Panc1 (cell line): ENCODE results near the gene BRAF.
"Not testable (repeated sequence)": the region's sequence is repeated elsewhere in the genome, so short reads cannot be mapped to it uniquely, and the experiment has no call there.

Experiments
- POLR2AphosphoS5 ChIP-seq: IDR thresholded peaks from 2 replicates; pipeline ENCODE4 v1.6.1; 2012; ENCODE audit warnings: mild to moderate bottlenecking, low read depth, low read length, moderate library complexity
- SIN3A ChIP-seq: IDR thresholded peaks from 2 replicates; pipeline ENCODE4 v1.6.1; 2012; ENCODE audit warnings: low read depth, mild to moderate bottlenecking, low read length, moderate library complexity, borderline replicate concordance; ENCODE audit not compliant: insufficient read depth
- TF ChIP-seq, protein P1 (sequence below): fragments of 450-650 bp; IDR thresholded peaks from 2 replicates; pipeline ENCODE4 v1.5.1; 2017; ENCODE audit warnings: mild to moderate bottlenecking
- TF ChIP-seq, protein P2 (sequence below), 2 experiments: IDR thresholded peaks; 2 replicates each; pipeline ENCODE4 v1.6.1; 2011 to 2012; ENCODE audit warnings: low read depth in 2 of 2, control low read depth in 1 of 2, low read length in 1 of 2, mild to moderate bottlenecking in 1 of 2, moderate library complexity in 1 of 2; ENCODE audit not compliant: insufficient read depth in 1 of 2

DNA sequence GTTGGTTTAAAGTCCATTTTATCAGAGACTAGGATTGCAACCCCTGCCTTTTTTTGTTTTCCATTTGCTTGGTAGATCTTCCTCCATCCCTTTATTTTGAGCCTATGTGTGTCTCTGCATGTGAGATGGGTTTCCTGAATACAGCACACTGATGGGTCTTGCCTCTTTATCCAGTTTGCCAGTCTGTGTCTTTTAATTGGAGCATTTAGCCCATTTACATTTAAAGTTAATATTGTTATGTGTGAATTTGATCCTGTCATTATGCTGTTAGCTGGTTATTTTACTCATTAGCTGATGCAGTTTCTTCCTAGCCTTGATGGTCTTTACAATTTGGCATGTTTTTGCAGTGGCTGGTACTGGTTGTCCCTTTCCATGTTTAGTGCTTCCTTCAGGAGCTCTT, 212.3 kb downstream of the BRAF start:
- TF ChIP-seq, protein P1, sequence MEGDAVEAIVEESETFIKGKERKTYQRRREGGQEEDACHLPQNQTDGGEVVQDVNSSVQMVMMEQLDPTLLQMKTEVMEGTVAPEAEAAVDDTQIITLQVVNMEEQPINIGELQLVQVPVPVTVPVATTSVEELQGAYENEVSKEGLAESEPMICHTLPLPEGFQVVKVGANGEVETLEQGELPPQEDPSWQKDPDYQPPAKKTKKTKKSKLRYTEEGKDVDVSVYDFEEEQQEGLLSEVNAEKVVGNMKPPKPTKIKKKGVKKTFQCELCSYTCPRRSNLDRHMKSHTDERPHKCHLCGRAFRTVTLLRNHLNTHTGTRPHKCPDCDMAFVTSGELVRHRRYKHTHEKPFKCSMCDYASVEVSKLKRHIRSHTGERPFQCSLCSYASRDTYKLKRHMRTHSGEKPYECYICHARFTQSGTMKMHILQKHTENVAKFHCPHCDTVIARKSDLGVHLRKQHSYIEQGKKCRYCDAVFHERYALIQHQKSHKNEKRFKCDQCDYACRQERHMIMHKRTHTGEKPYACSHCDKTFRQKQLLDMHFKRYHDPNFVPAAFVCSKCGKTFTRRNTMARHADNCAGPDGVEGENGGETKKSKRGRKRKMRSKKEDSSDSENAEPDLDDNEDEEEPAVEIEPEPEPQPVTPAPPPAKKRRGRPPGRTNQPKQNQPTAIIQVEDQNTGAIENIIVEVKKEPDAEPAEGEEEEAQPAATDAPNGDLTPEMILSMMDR: not testable (repeated sequence)
- not testable (repeated sequence) for TF ChIP-seq POLR2AphosphoS5, SIN3A
- TF ChIP-seq, protein P2, sequence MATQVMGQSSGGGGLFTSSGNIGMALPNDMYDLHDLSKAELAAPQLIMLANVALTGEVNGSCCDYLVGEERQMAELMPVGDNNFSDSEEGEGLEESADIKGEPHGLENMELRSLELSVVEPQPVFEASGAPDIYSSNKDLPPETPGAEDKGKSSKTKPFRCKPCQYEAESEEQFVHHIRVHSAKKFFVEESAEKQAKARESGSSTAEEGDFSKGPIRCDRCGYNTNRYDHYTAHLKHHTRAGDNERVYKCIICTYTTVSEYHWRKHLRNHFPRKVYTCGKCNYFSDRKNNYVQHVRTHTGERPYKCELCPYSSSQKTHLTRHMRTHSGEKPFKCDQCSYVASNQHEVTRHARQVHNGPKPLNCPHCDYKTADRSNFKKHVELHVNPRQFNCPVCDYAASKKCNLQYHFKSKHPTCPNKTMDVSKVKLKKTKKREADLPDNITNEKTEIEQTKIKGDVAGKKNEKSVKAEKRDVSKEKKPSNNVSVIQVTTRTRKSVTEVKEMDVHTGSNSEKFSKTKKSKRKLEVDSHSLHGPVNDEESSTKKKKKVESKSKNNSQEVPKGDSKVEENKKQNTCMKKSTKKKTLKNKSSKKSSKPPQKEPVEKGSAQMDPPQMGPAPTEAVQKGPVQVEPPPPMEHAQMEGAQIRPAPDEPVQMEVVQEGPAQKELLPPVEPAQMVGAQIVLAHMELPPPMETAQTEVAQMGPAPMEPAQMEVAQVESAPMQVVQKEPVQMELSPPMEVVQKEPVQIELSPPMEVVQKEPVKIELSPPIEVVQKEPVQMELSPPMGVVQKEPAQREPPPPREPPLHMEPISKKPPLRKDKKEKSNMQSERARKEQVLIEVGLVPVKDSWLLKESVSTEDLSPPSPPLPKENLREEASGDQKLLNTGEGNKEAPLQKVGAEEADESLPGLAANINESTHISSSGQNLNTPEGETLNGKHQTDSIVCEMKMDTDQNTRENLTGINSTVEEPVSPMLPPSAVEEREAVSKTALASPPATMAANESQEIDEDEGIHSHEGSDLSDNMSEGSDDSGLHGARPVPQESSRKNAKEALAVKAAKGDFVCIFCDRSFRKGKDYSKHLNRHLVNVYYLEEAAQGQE (IDR thresholded peaks at IDR 0.05; ENCODE audit: insufficient read depth in 1 of 2, low read depth in 2 of 2, low read length in 1 of 2): not testable (repeated sequence)
